HG03066 (cell line): ENCODE results near the gene ARFIP2.

Experiments used
- ATAC-seq: cut with Tn5 transposase; IDR thresholded peaks from one replicate; pipeline ENCODE4 v1.9.1; 2021; ENCODE audit warnings: low read depth; ENCODE audit not compliant: unreplicated experiment

ARFIP2 gene

GRCh38 chr11:6483015-6483414 lies 1.9 kb upstream of the ARFIP2 start:
- ATAC-seq, result no peak

DNA sequence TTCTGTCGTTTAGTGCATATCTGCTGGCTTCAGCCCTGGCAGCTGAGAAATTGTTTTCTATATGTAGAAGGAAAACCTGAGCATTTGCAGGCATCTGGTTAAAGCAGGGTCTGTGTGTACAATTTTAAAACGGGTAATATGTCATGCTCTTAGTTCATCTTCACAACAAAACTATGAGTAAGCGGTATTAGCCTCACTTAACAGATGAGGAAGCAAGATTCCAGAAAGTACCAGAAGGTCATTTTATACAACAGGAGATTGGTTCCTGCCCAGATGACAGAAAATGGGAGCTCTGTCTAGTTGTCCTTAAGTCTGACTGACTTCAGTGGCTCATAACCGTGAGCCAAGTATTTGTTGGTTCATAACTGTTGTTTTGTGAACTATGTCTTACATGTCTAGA lies 1.3 kb upstream of the ARFIP2 start:
- no peak for ATAC-seq

DNA sequence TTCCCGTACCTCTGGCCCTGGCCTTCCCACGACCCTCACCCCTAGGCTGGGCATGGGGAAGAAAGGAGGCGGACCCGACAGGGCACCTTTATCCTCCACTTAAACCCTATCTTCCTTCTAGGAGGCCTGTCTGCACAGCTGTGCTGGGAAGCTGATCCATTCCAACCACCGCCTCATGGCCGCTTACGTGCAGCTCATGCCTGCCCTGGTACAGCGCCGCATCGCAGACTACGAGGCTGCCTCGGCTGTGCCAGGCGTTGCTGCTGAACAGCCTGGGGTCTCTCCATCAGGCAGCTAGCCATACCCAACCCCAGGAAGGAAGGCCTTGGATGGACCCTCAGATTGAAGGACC lies 769 bp upstream of the ARFIP2 start:
- peak; percentile 3 for ATAC-seq

DNA sequence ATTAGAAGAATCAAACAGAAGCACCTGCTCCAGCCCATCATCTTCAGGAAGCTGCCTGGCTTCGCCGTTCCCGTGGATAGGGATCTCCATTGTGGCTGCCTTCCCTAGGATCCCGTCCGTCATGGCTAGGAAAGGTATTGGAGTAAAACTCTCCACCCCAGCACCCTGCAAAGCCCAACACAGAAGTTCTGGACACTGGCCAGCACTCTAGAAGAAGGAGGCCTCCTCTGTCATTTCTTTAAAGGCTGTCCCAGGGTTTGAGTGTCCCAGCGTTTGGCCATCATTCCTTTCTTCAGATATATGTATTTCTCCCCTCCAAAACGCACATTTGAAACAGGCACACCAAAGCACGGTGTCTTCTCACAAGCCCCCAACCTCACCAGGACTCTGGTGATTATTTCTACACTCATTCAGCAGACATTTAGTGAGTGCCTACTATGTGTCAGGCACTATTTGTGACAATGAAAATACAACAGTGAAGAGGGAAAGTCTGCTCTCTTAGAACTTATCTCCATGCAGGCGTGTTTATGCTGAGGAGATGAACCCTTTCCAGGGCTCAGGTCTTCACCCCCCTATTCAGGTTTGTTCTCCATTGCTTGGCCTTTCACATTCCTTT lies 724 bp downstream of the ARFIP2 start:
- ATAC-seq, result no peak

DNA sequence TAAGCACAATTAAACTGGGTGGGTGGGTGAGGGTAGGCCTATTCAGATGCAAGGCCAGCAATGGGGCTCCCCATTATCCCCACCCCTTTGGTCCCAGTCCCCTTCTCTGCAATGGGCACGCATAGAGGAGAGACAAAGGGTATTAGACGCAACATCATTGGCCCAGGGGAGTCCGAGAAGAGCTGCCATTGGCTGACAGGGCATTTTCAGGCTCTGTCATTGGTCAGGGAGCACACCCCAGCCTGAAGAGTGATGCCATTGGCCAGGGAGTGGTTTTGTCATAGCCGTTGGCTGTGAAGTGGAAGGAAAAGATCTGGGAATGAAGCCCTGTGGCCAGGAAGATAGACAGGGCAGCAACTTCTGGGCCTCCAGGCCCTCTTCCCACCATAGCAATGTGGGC lies 4.6 kb downstream of the ARFIP2 start:
- ATAC-seq, result no peak

DNA sequence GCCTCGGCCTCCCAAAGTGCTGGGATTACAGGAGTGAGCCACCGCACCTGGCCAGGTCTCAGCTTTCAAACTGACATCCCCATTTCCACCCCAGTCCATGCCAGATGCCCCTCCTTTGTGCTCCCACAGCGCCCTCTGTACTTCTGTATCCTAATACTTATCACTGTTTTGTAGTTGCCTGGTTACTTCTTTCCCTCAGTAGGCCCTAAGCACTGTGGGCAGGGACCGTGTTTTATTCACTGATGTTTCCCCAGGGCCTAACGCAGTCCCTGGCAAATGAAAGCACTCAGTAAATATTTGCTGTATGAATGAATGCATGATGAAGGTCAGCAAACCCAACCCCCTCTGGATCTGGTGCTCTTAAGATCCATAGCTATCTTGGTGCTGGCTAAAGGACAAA lies 5.2 kb downstream of the ARFIP2 start:
- ATAC-seq, result no peak

- no peak for ATAC-seq
Measured at GRCh38 chr11:6474806-6475500, 6.2 kb downstream of the ARFIP2 start.

DNA sequence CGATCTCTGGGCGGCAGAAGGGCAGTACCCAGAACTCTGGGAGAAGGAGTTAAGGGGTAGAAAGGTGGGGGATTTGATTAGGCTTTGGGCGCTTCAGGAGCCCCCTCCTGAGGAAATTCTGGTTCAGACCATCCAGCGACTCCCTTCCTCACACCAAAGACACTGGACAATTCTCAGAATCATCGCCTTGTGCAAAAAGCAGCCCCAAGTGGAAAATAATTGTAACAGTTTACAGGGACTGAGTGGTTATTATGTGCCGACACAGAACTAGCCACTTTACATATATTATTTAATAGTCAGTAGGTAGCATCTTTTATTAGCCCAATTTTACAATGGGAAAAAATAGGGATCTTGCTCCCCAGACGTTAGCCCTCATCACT lies 6.7 kb downstream of the ARFIP2 start:
- no peak for ATAC-seq

GRCh38 chr11:6473451-6474412 lies 7.4 kb downstream of the ARFIP2 start, which contains the start of gene TRIM3:
Gene TRIM3 (minus strand): TSS chr11:6473941. CDS start chr11:6465695, 8,246 bp downstream.
- ATAC-seq, result peak; percentile 59

DNA sequence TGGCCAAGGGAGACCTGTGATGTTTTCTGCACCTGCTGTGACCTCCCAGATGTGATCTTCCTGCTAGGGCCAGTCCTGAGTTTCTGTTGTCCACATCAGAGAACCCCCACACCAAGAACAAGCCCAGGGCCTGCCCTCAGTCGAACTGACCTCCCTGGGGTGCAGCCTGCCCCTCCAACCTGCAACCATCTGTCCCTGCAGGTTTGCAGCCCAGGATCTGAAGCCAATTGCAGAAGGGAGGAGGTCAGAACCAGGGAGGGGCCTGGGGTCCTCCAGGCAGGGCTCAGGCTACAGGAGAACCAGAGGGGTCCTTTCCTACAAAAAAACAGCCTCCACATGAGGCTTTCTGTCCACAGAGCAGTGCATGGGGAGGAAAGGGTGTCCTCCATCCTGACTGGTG lies 8.2 kb downstream of the ARFIP2 start:
- ATAC-seq, result no peak

DNA sequence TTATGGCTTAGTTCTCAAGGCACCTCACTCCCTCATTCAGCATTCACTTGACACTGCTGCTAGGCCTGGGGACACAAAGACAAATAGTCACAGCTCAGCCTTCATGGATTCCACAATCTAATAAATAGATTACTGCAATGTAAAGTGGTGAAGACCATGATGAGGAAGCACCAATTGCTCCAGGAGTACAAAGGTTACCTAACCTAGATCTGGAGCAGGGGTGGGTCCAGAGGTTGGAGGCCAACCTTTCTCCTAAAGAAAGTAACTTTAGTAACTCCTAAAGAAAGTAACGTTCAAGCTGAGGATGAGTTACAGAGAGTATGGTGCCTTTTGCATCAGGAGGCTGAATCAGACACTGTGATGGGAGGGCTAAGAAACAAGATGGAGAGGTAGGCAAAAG lies 11.5 kb downstream of the ARFIP2 start:
- ATAC-seq, result no peak

GRCh38 chr11:6468712-6469495 lies 12.2 kb downstream of the ARFIP2 start:
- peak; percentile 71 for ATAC-seq

GRCh38 chr11:6459099-6459450 lies 22.1 kb downstream of the ARFIP2 start:
- ATAC-seq, result no peak

- ATAC-seq, result no peak
Measured at GRCh38 chr11:6458352-6459098, 22.6 kb downstream of the ARFIP2 start.

GRCh38 chr11:6457581-6458320 lies 23.4 kb downstream of the ARFIP2 start:
- ATAC-seq, result no peak

- ATAC-seq, result no peak
Measured at GRCh38 chr11:6456361-6457073, 24.6 kb downstream of the ARFIP2 start.

DNA sequence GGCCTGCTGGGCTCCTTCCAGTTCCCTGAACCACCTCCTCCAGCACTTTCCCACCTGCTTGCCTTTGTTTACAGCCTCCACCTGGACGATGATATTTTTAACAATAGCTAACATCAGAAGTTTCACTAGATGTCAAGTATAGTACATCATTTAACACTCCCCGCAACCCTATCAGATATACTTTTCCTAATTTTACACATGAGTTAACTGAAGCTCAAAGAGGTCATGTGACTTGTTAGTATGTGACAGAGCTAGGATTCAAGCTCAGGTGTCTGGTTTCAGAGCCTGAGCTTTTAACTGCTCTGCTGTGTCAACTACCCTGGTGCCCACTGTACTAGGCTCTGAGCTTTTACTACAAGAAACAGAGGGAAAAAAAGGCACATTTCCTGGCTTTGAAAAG lies 26.1 kb downstream of the ARFIP2 start:
- no peak for ATAC-seq

DNA sequence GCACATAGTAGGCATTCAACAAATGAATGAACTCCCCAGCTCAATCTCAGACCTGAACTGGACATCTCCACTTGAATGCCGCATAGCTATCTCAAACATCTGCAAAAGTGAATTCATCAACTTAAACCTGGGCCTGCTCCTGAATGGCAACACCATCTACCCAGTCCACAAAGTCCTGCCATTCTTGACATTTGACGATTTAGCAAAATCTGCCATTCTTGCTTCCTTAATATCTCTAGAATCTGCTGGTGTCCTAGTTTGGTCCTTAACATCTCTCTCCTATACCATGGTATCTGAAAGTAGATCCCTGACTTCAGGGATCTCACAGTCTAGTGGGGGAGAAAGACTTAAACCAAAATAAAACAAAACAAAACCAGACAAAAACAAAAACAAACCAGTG lies 28.0 kb downstream of the ARFIP2 start:
- no peak for ATAC-seq

- no peak for ATAC-seq
Measured at GRCh38 chr11:6452219-6452618, 28.9 kb downstream of the ARFIP2 start.
